ENCODE results near the gene SLC15A1. TPM values are rescaled to one million over a fixed set of nuclear protein-coding genes. Genes with fewer than 3 reads are reported as not detected.

Gene SLC15A1
- total RNA-seq, 2 donors from 2014 or later = not detected

GRCh38 chr13:98668155-98668554 is 84.3 kb downstream of the SLC15A1 start:
- Mint-ChIP-seq H3K9me3 (no peaks in the 10 kb centered on the region), H3K36me3 (no peaks in the 10 kb centered on the region), H3K27ac (no peak overlapping the region), H3K4me3 (no peak overlapping the region), H3K27me3 (peaks cover 25 to 31% of the 10 kb centered on the region in 2 donors), H3K4me1 (ENCODE audit: low read depth in 2 of 2) (no peaks in the 10 kb centered on the region)
- ATAC-seq = no peak
- DNase-seq (ENCODE audit: low spot score) = no peak

- Mint-ChIP-seq H3K27ac (no peak overlapping the region), H3K36me3 (no peaks in the 10 kb centered on the region), H3K9me3 (no peaks in the 10 kb centered on the region), H3K4me1 (ENCODE audit: low read depth in 2 of 2) (no peaks in the 10 kb centered on the region), H3K4me3 (no peak overlapping the region), H3K27me3 (peaks cover 26 to 31% of the 10 kb centered on the region in 2 donors)
- DNase-seq (ENCODE audit: low spot score) = no peak
- ATAC-seq = no peak
These were observed 86.9 kb downstream of the SLC15A1 start for GRCh38 chr13:98665638-98665995.

GRCh38 chr13:98664924-98665637 is 87.4 kb downstream of the SLC15A1 start:
- H3K36me3 Mint-ChIP-seq = no peaks in the 10 kb centered on the region
- ATAC-seq (no peak), DNase-seq (ENCODE audit: low spot score) (no peak)
- no peaks in the 10 kb centered on the region for H3K4me1 Mint-ChIP-seq (ENCODE audit: low read depth in 2 of 2)
- peaks cover 26 to 31% of the 10 kb centered on the region in 2 donors for H3K27me3 Mint-ChIP-seq
- H3K4me3 Mint-ChIP-seq = no peak overlapping the region
- no peak overlapping the region for H3K27ac Mint-ChIP-seq
- no peaks in the 10 kb centered on the region for H3K9me3 Mint-ChIP-seq

GRCh38 chr13:98664510-98664909 is 88.0 kb downstream of the SLC15A1 start:
- H3K4me3 Mint-ChIP-seq = no peak overlapping the region
- ATAC-seq (no peak), DNase-seq (ENCODE audit: low spot score) (no peak)
- H3K36me3 Mint-ChIP-seq = no peaks in the 10 kb centered on the region
- no peaks in the 10 kb centered on the region for H3K9me3 Mint-ChIP-seq
- no peak overlapping the region for H3K27ac Mint-ChIP-seq
- peaks cover 26 to 31% of the 10 kb centered on the region in 2 donors for H3K27me3 Mint-ChIP-seq
- H3K4me1 Mint-ChIP-seq (ENCODE audit: low read depth in 2 of 2) = no peaks in the 10 kb centered on the region

- H3K27ac Mint-ChIP-seq = no peak overlapping the region
- DNase-seq (ENCODE audit: low spot score) (no peak), ATAC-seq (peak in 1 of 2 donors; percentile 69)
These were observed 88.4 kb downstream of the SLC15A1 start for GRCh38 chr13:98664047-98664446.

GRCh38 chr13:98658131-98658530 is 94.3 kb downstream of the SLC15A1 start:
- H3K36me3 Mint-ChIP-seq = no peaks in the 10 kb centered on the region
- peaks cover 4 to 5% of the 10 kb centered on the region in 2 donors for H3K4me1 Mint-ChIP-seq (ENCODE audit: low read depth in 2 of 2)
- no peak overlapping the region for H3K27ac Mint-ChIP-seq
- H3K4me3 Mint-ChIP-seq = no peak overlapping the region
- no peaks in the 10 kb centered on the region for H3K9me3 Mint-ChIP-seq
- DNase-seq (ENCODE audit: low spot score) (no peak), ATAC-seq (no peak)
- peaks cover 14% of the 10 kb centered on the region in 2 donors for H3K27me3 Mint-ChIP-seq

More at GRCh38 chr13:98664047-98664446, 88.4 kb downstream of the SLC15A1 start:
- H3K36me3 Mint-ChIP-seq = no peaks in the 10 kb centered on the region
- no peaks in the 10 kb centered on the region for H3K9me3 Mint-ChIP-seq
- H3K4me1 Mint-ChIP-seq (ENCODE audit: low read depth in 2 of 2) = no peaks in the 10 kb centered on the region
- H3K27me3 Mint-ChIP-seq = peaks cover 23 to 26% of the 10 kb centered on the region in 2 donors
- H3K4me3 Mint-ChIP-seq = no peak overlapping the region

- Mint-ChIP-seq H3K9me3 (no peaks in the 10 kb centered on the region), H3K4me3 (no peak overlapping the region), H3K4me1 (ENCODE audit: low read depth in 2 of 2) (peaks cover 5% of the 10 kb centered on the region in 2 donors), H3K27ac (no peak overlapping the region), H3K27me3 (peaks cover 14% of the 10 kb centered on the region in 2 donors), H3K36me3 (no peaks in the 10 kb centered on the region)
- DNase-seq (ENCODE audit: low spot score) (no peak), ATAC-seq (no peak)
These were observed 94.9 kb downstream of the SLC15A1 start for GRCh38 chr13:98657506-98658085.

GRCh38 chr13:98656223-98656622 is 96.2 kb downstream of the SLC15A1 start:
- Mint-ChIP-seq H3K4me3 (no peak overlapping the region), H3K27me3 (peaks cover 12 to 14% of the 10 kb centered on the region in 2 donors), H3K36me3 (no peaks in the 10 kb centered on the region), H3K4me1 (ENCODE audit: low read depth in 2 of 2) (peaks cover 5% of the 10 kb centered on the region in 2 donors), H3K9me3 (no peaks in the 10 kb centered on the region), H3K27ac (no peak overlapping the region)
- ATAC-seq (no peak), DNase-seq (ENCODE audit: low spot score) (no peak)

GRCh38 chr13:98653463-98653985 is 98.9 kb downstream of the SLC15A1 start:
- Mint-ChIP-seq H3K36me3 (no peaks in the 10 kb centered on the region), H3K4me3 (no peak overlapping the region), H3K4me1 (ENCODE audit: low read depth in 2 of 2) (peaks cover 5% of the 10 kb centered on the region in 2 donors), H3K27ac (no peak overlapping the region), H3K9me3 (no peaks in the 10 kb centered on the region), H3K27me3 (peaks cover 14 to 16% of the 10 kb centered on the region in 2 donors)
- DNase-seq (ENCODE audit: low spot score) (peak; percentile 67), ATAC-seq (peak; percentile 74 to 82)

- Mint-ChIP-seq H3K27me3 (peaks cover 17 to 20% of the 10 kb centered on the region in 2 donors), H3K4me3 (no peak overlapping the region), H3K9me3 (no peaks in the 10 kb centered on the region), H3K4me1 (ENCODE audit: low read depth in 2 of 2) (peaks cover 5% of the 10 kb centered on the region in 2 donors), H3K27ac (no peak overlapping the region), H3K36me3 (no peaks in the 10 kb centered on the region)
- DNase-seq (ENCODE audit: low spot score) (no peak), ATAC-seq (no peak)
These were observed 99.6 kb downstream of the SLC15A1 start for GRCh38 chr13:98652721-98653462.

GRCh38 chr13:98652276-98652675 is 100.2 kb downstream of the SLC15A1 start:
- no peaks in the 10 kb centered on the region for H3K36me3 Mint-ChIP-seq

GRCh38 chr13:98651744-98652143 is 100.7 kb downstream of the SLC15A1 start:
- ATAC-seq (no peak), DNase-seq (ENCODE audit: low spot score) (no peak)
- Mint-ChIP-seq H3K4me3 (no peak overlapping the region), H3K36me3 (no peaks in the 10 kb centered on the region), H3K9me3 (no peaks in the 10 kb centered on the region), H3K4me1 (ENCODE audit: low read depth in 2 of 2) (peaks cover 5% of the 10 kb centered on the region in 2 donors), H3K27ac (no peak overlapping the region), H3K27me3 (peaks cover 20 to 26% of the 10 kb centered on the region in 2 donors)

More at GRCh38 chr13:98652276-98652675, 100.2 kb downstream of the SLC15A1 start:
- Mint-ChIP-seq H3K9me3 (no peaks in the 10 kb centered on the region), H3K27me3 (peaks cover 20 to 24% of the 10 kb centered on the region in 2 donors), H3K27ac (no peak overlapping the region), H3K4me1 (ENCODE audit: low read depth in 2 of 2) (peaks cover 5% of the 10 kb centered on the region in 2 donors), H3K4me3 (no peak overlapping the region)
- ATAC-seq = no peak
- no peak for DNase-seq (ENCODE audit: low spot score)

- Mint-ChIP-seq H3K36me3 (no peaks in the 10 kb centered on the region), H3K9me3 (no peaks in the 10 kb centered on the region), H3K4me3 (no peak overlapping the region), H3K27me3 (peaks cover 22 to 26% of the 10 kb centered on the region in 2 donors), H3K4me1 (ENCODE audit: low read depth in 2 of 2) (peaks cover 5% of the 10 kb centered on the region in 2 donors), H3K27ac (no peak overlapping the region)
- ATAC-seq = no peak
- no peak for DNase-seq (ENCODE audit: low spot score)
These were observed 101.9 kb downstream of the SLC15A1 start for GRCh38 chr13:98650396-98651107.
